Measurements from ENCODE around the gene LRRC55. TPM values are rescaled to one million over a fixed set of nuclear protein-coding genes. Genes with fewer than 3 reads are reported as not detected.

Gene LRRC55, protein sequence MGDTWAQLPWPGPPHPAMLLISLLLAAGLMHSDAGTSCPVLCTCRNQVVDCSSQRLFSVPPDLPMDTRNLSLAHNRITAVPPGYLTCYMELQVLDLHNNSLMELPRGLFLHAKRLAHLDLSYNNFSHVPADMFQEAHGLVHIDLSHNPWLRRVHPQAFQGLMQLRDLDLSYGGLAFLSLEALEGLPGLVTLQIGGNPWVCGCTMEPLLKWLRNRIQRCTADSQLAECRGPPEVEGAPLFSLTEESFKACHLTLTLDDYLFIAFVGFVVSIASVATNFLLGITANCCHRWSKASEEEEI
- total RNA-seq, result not detected in 2 replicates

GRCh38 chr11:57181678-57182305, at the start of gene LRRC55:
LRRC55 (plus strand) TSS chr11:57181953; CDS start chr11:57182023, 70 bp downstream.

GRCh38 chr11:57237204-57237681, 55.5 kb downstream of the LRRC55 start, which contains the start of gene APLNR:
APLNR (minus strand) TSS chr11:57237250; CDS start chr11:57237004, 246 bp downstream.

Other genes with a start within 250 kb of the LRRC55 start
- not detected in 2 replicates for gene OR5AK2, start 193.0 kb upstream of the LRRC55 start, total RNA-seq
- 0.24 and 0.65 TPM in 2 replicates for gene APLNR, start 55.3 kb downstream of the LRRC55 start, total RNA-seq
- 89.3 and 101 TPM in 2 replicates for gene TNKS1BP1, start 143.0 kb downstream of the LRRC55 start, total RNA-seq
- gene SSRP1, start 153.9 kb downstream of the LRRC55 start, total RNA-seq, result 91.8 and 119 TPM in 2 replicates
- not detected in 2 replicates for gene P2RX3, start 156.4 kb downstream of the LRRC55 start, total RNA-seq
- gene PRG3, start 199.2 kb downstream of the LRRC55 start, total RNA-seq, result not detected in 2 replicates
- not detected in 2 replicates for gene PRG2, start 208.7 kb downstream of the LRRC55 start, total RNA-seq
- 54.6 and 115 TPM in 2 replicates for gene SLC43A3, start 245.2 kb downstream of the LRRC55 start, total RNA-seq

All from epithelial cell of alveolus of lung (primary cell).